Stimulated activated naive B cell treated with anti-CD40 and anti-IgM and Interleukin-4, amounts not matched to agents 10 μg/mL and 1 μg/mL and 100 μg/mL, for 72 hours (primary cell): Measurements from ENCODE around the gene SATB2.

Source experiments
- ATAC-seq, 2 donors: fragments of 150-1000 bp; cut with Tn5 transposase; replicated peaks; 2 replicates each; pipeline ENCODE4 v1.10.0; 2021; ENCODE audit warnings: moderate library complexity in 1 of 2
- DNase-seq: peaks from one replicate; pipeline ENCODE4 v3.0.0; 2021
- H3K27ac Mint-ChIP-seq: one replicate; pipeline ENCODE4 v1.8.0; 2022; ENCODE audit warnings: mild to moderate bottlenecking, mixed read lengths
- H3K27me3 Mint-ChIP-seq, 2 donors: one replicate each; pipeline ENCODE4 v1.8.0; 2022; ENCODE audit warnings: mixed read lengths in 2 of 2
- H3K36me3 Mint-ChIP-seq, 2 donors: one replicate each; pipeline ENCODE4 v1.8.0; 2022; ENCODE audit warnings: mixed read lengths in 2 of 2, mild to moderate bottlenecking in 1 of 2
- H3K4me1 Mint-ChIP-seq, 2 donors: one replicate each; pipeline ENCODE4 v1.8.0; 2022; ENCODE audit warnings: mixed read lengths in 2 of 2, mild to moderate bottlenecking in 1 of 2
- H3K4me3 Mint-ChIP-seq, 2 donors: one replicate each; pipeline ENCODE4 v1.8.0; 2022; ENCODE audit warnings: mild to moderate bottlenecking in 2 of 2, mixed read lengths in 2 of 2, moderate library complexity in 1 of 2
- H3K9me3 Mint-ChIP-seq, 2 donors: one replicate each; pipeline ENCODE4 v1.8.0; 2022; ENCODE audit warnings: mixed read lengths in 2 of 2, mild to moderate bottlenecking in 1 of 2

Gene SATB2

GRCh38 chr2:199457147-199458008, at the start of gene SATB2:
TSS of gene SATB2 (minus strand) at chr2:199457939. CDS start at chr2:199456037, 1,902 bp downstream.
- Mint-ChIP-seq H3K27me3 (peaks cover 47 to 68% of the 10 kb centered on the region in 2 donors), H3K36me3 (no peaks in the 10 kb centered on the region), H3K27ac (peak within 1 kb of the TSS; percentile 59), H3K4me1 (peaks cover 18 to 38% of the 10 kb centered on the region in 2 donors), H3K9me3 (peaks cover 0 to 1% of the 10 kb centered on the region in 2 donors), H3K4me3 (peak within 1 kb of the TSS; percentile 75 to 88)
- no peak for DNase-seq
- ATAC-seq: peak in 1 of 2 donors; percentile 27

- ATAC-seq (no peak), DNase-seq (no peak)
- Mint-ChIP-seq H3K9me3 (no peaks in the 10 kb centered on the region), H3K4me3 (no peak overlapping the region), H3K27ac (no peak overlapping the region), H3K4me1 (no peaks in the 10 kb centered on the region), H3K36me3 (no peaks in the 10 kb centered on the region), H3K27me3 (peaks cover 0 to 10% of the 10 kb centered on the region in 2 donors)
These were observed 48.1 kb upstream of the SATB2 start for GRCh38 chr2:199505755-199506403.

GRCh38 chr2:199503148-199503547, 45.4 kb upstream of the SATB2 start:
- Mint-ChIP-seq H3K4me3 (no peak overlapping the region), H3K36me3 (no peaks in the 10 kb centered on the region), H3K27me3 (peaks cover 0 to 8% of the 10 kb centered on the region in 2 donors), H3K4me1 (no peaks in the 10 kb centered on the region), H3K27ac (no peak overlapping the region), H3K9me3 (no peaks in the 10 kb centered on the region)
- ATAC-seq (no peak), DNase-seq (no peak)

- H3K36me3 Mint-ChIP-seq: no peaks in the 10 kb centered on the region
These were observed 41.3 kb upstream of the SATB2 start for GRCh38 chr2:199499005-199499404.

GRCh38 chr2:199495147-199495546, 37.4 kb upstream of the SATB2 start:
- peaks cover 11 to 20% of the 10 kb centered on the region in 2 donors for H3K27me3 Mint-ChIP-seq
- no peak overlapping the region for H3K4me3 Mint-ChIP-seq
- no peak for ATAC-seq
- H3K9me3 Mint-ChIP-seq: peaks cover 0 to 1% of the 10 kb centered on the region in 2 donors
- H3K4me1 Mint-ChIP-seq: no peaks in the 10 kb centered on the region
- no peaks in the 10 kb centered on the region for H3K36me3 Mint-ChIP-seq
- DNase-seq: no peak
- H3K27ac Mint-ChIP-seq: no peak overlapping the region

More at GRCh38 chr2:199499005-199499404, 41.3 kb upstream of the SATB2 start:
- DNase-seq (no peak), ATAC-seq (no peak)
- Mint-ChIP-seq H3K4me1 (no peaks in the 10 kb centered on the region), H3K4me3 (no peak overlapping the region), H3K9me3 (peaks cover 0 to 1% of the 10 kb centered on the region in 2 donors), H3K27ac (no peak overlapping the region), H3K27me3 (peaks cover 7 to 14% of the 10 kb centered on the region in 2 donors)

- H3K9me3 Mint-ChIP-seq: no peaks in the 10 kb centered on the region
These were observed 32.3 kb upstream of the SATB2 start for GRCh38 chr2:199490049-199490448.

GRCh38 chr2:199488772-199489400, 31.1 kb upstream of the SATB2 start:
- peaks cover 26 to 33% of the 10 kb centered on the region in 2 donors for H3K27me3 Mint-ChIP-seq
- ATAC-seq (peak in 1 of 2 donors; percentile 42), DNase-seq (no peak)
- no peak overlapping the region for H3K4me3 Mint-ChIP-seq
- no peak overlapping the region for H3K27ac Mint-ChIP-seq
- no peaks in the 10 kb centered on the region for H3K36me3 Mint-ChIP-seq
- H3K4me1 Mint-ChIP-seq: no peaks in the 10 kb centered on the region
- no peaks in the 10 kb centered on the region for H3K9me3 Mint-ChIP-seq

More at GRCh38 chr2:199490049-199490448, 32.3 kb upstream of the SATB2 start:
- no peaks in the 10 kb centered on the region for H3K36me3 Mint-ChIP-seq
- H3K27ac Mint-ChIP-seq: no peak overlapping the region
- no peak overlapping the region for H3K4me3 Mint-ChIP-seq
- no peaks in the 10 kb centered on the region for H3K4me1 Mint-ChIP-seq
- H3K27me3 Mint-ChIP-seq: peaks cover 24 to 26% of the 10 kb centered on the region in 2 donors
- DNase-seq (no peak), ATAC-seq (no peak)

- Mint-ChIP-seq H3K27me3 (peaks cover 20 to 30% of the 10 kb centered on the region in 2 donors), H3K9me3 (no peaks in the 10 kb centered on the region), H3K36me3 (no peaks in the 10 kb centered on the region), H3K4me3 (no peak overlapping the region), H3K4me1 (no peaks in the 10 kb centered on the region), H3K27ac (no peak overlapping the region)
- no peak for DNase-seq
- ATAC-seq: peak; percentile 55 to 63
These were observed 28.1 kb upstream of the SATB2 start for GRCh38 chr2:199485732-199486335.

- Mint-ChIP-seq H3K4me1 (no peaks in the 10 kb centered on the region), H3K27me3 (peaks cover 20 to 30% of the 10 kb centered on the region in 2 donors), H3K9me3 (no peaks in the 10 kb centered on the region), H3K4me3 (no peak overlapping the region), H3K36me3 (no peaks in the 10 kb centered on the region), H3K27ac (no peak overlapping the region)
- DNase-seq (no peak), ATAC-seq (peak in 1 of 2 donors; percentile 46)
These were observed 27.2 kb upstream of the SATB2 start for GRCh38 chr2:199484927-199485326.

- H3K4me1 Mint-ChIP-seq: no peaks in the 10 kb centered on the region
- H3K27me3 Mint-ChIP-seq: peaks cover 6 to 16% of the 10 kb centered on the region in 2 donors
- ATAC-seq (no peak), DNase-seq (no peak)
- no peak overlapping the region for H3K27ac Mint-ChIP-seq
- no peaks in the 10 kb centered on the region for H3K36me3 Mint-ChIP-seq
- H3K9me3 Mint-ChIP-seq: no peaks in the 10 kb centered on the region
- H3K4me3 Mint-ChIP-seq: no peak overlapping the region
These were observed 23.2 kb upstream of the SATB2 start for GRCh38 chr2:199480966-199481365.

GRCh38 chr2:199477277-199477834, 19.6 kb upstream of the SATB2 start:
- no peak overlapping the region for H3K27ac Mint-ChIP-seq
- H3K9me3 Mint-ChIP-seq: no peaks in the 10 kb centered on the region
- peaks cover 29 to 35% of the 10 kb centered on the region in 2 donors for H3K27me3 Mint-ChIP-seq
- ATAC-seq: no peak
- H3K36me3 Mint-ChIP-seq: no peaks in the 10 kb centered on the region
- H3K4me3 Mint-ChIP-seq: no peak overlapping the region
- no peak for DNase-seq
- H3K4me1 Mint-ChIP-seq: no peaks in the 10 kb centered on the region

GRCh38 chr2:199471443-199472057, 13.8 kb upstream of the SATB2 start:
- no peak overlapping the region for H3K4me3 Mint-ChIP-seq
- no peak for DNase-seq
- H3K27ac Mint-ChIP-seq: no peak overlapping the region
- peaks cover 0 to 19% of the 10 kb centered on the region in 2 donors for H3K4me1 Mint-ChIP-seq
- H3K27me3 Mint-ChIP-seq: peaks cover 78 to 86% of the 10 kb centered on the region in 2 donors
- no peaks in the 10 kb centered on the region for H3K9me3 Mint-ChIP-seq
- ATAC-seq: peak; percentile 39 to 60
- H3K36me3 Mint-ChIP-seq: peaks cover 0 to 5% of the 10 kb centered on the region in 2 donors

GRCh38 chr2:199470672-199471442, 13.1 kb upstream of the SATB2 start:
- peak overlapping the region; percentile 14 for H3K27ac Mint-ChIP-seq
- ATAC-seq (no peak), DNase-seq (no peak)
- peaks cover 0 to 19% of the 10 kb centered on the region in 2 donors for H3K4me1 Mint-ChIP-seq
- peaks cover 0 to 5% of the 10 kb centered on the region in 2 donors for H3K36me3 Mint-ChIP-seq
- H3K9me3 Mint-ChIP-seq: peaks cover 0 to 3% of the 10 kb centered on the region in 2 donors
- peaks cover 85 to 93% of the 10 kb centered on the region in 2 donors for H3K27me3 Mint-ChIP-seq
- no peak overlapping the region for H3K4me3 Mint-ChIP-seq
